Astrocyte (in vitro differentiated cells and primary cell): ENCODE results near the gene PPP1R14B. TPM values are rescaled to one million over a fixed set of nuclear protein-coding genes. Genes with fewer than 3 reads are reported as not detected.

Experiments used
- DNase-seq: peaks from one replicate; pipeline ENCODE4 v3.0.0-alpha.2; 2010; ENCODE audit warnings: low read depth
- FAIRE-seq: peaks from 2 replicates; lab custom pipeline; 2011; peaks lifted over from hg19 to GRCh38; lab: Jason Lieb, UNC
- H2AFZ ChIP-seq: 2 replicates; pipeline ENCODE4 v1.6.0; 2012; ENCODE audit warnings: low read depth, low read length, inconsistent platforms
- H3K27ac ChIP-seq: 2 replicates; pipeline ENCODE4 v1.5.1; 2011; ENCODE audit warnings: low read depth, low read length, inconsistent platforms
- H3K27me3 ChIP-seq: 2 replicates; pipeline ENCODE4 v1.6.0; 2011; ENCODE audit warnings: low read length, inconsistent platforms; ENCODE audit not compliant: insufficient read depth
- H3K36me3 ChIP-seq: 2 replicates; pipeline ENCODE4 v1.5.1; 2011; ENCODE audit warnings: low read length, inconsistent platforms; ENCODE audit not compliant: insufficient read depth
- H3K4me1 ChIP-seq: 2 replicates; pipeline ENCODE4 v1.5.1; 2011; ENCODE audit warnings: low read length, inconsistent platforms; ENCODE audit not compliant: insufficient read depth
- H3K4me2 ChIP-seq: 2 replicates; pipeline ENCODE4 v1.6.0; 2012; ENCODE audit warnings: low read length, inconsistent platforms
- H3K4me3 ChIP-seq: 2 replicates; pipeline ENCODE4 v1.5.1; 2011; ENCODE audit warnings: low read depth, mild to moderate bottlenecking, low read length, inconsistent platforms; ENCODE audit not compliant: insufficient read depth
- H3K79me2 ChIP-seq: 2 replicates; pipeline ENCODE4 v1.6.0; 2012; ENCODE audit warnings: mild to moderate bottlenecking, low read length, inconsistent platforms; ENCODE audit not compliant: insufficient read depth
- H3K9ac ChIP-seq: 2 replicates; pipeline ENCODE4 v1.6.0; 2012; ENCODE audit warnings: mild to moderate bottlenecking, low read length, inconsistent platforms
- H3K9me3 ChIP-seq: 2 replicates; pipeline ENCODE4 v1.5.1; 2012; ENCODE audit warnings: low read depth, mild to moderate bottlenecking, low read length, inconsistent platforms; ENCODE audit not compliant: insufficient read depth
- H4K20me1 ChIP-seq: 2 replicates; pipeline ENCODE4 v1.6.0; 2012; ENCODE audit warnings: low read length, inconsistent platforms; ENCODE audit not compliant: insufficient read depth
- H3K27ac Mint-ChIP-seq: one replicate; pipeline ENCODE4 v1.8.0; 2021; ENCODE audit warnings: mild to moderate bottlenecking, mixed read lengths; ENCODE audit not compliant: unreplicated experiment
- H3K27me3 Mint-ChIP-seq: one replicate; pipeline ENCODE4 v1.8.0; 2021; ENCODE audit warnings: low read depth, mixed read lengths; ENCODE audit not compliant: unreplicated experiment
- H3K36me3 Mint-ChIP-seq: one replicate; pipeline ENCODE4 v1.8.0; 2021; ENCODE audit warnings: low read depth, mixed read lengths; ENCODE audit not compliant: unreplicated experiment
- H3K4me1 Mint-ChIP-seq: one replicate; pipeline ENCODE4 v1.8.0; 2021; ENCODE audit warnings: low read depth, mixed read lengths; ENCODE audit not compliant: unreplicated experiment
- H3K4me3 Mint-ChIP-seq: one replicate; pipeline ENCODE4 v1.8.0; 2021; ENCODE audit warnings: mild to moderate bottlenecking, moderate library complexity, mixed read lengths; ENCODE audit not compliant: unreplicated experiment
- H3K9me3 Mint-ChIP-seq: one replicate; pipeline ENCODE4 v1.8.0; 2021; ENCODE audit warnings: mild to moderate bottlenecking, mixed read lengths; ENCODE audit not compliant: unreplicated experiment
- EZH2 ChIP-seq: IDR thresholded peaks from 2 replicates; pipeline ENCODE4 v1.6.1; 2012; ENCODE audit warnings: mild to moderate bottlenecking, low read length, inconsistent platforms; ENCODE audit not compliant: insufficient read depth
- total RNA-seq: library from RNA; stranded (reverse); gene quantifications from 2 replicates; pipeline ENCODE4 v1.2.1, GENCODE V29; 2021
- TF ChIP-seq, protein P1 (sequence below): IDR thresholded peaks from 2 replicates; pipeline ENCODE4 v1.5.1; 2011; ENCODE audit warnings: low read depth, mild to moderate bottlenecking, inconsistent platforms, low read length, moderate library complexity; ENCODE audit not compliant: insufficient read depth

Gene PPP1R14B
- total RNA-seq, 1 donor from 2014 or later, result 370 TPM

DNA sequence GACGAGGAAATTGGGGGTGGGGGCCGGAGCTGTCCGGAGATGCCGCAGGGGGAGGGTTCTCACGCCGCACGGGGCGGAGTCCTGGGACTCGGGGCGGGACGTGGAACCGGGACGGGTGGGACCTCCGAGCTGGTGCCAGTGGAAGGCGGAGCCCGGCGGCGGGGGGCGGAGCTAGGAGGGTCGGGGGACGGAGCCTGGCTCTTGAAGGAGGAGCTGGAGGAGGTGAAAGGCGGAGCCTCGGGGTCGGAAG, 5.6 kb downstream of the PPP1R14B start:
- H3K27me3 ChIP-seq, result no peaks in the 10 kb centered on the region
- Mint-ChIP-seq H3K36me3 (peaks cover 9% of the 10 kb centered on the region), H3K27ac (peak overlapping the region; percentile 26), H3K4me1 (peaks cover 18% of the 10 kb centered on the region), H3K27me3 (no peaks in the 10 kb centered on the region), H3K9me3 (no peaks in the 10 kb centered on the region), H3K4me3 (peak overlapping the region; percentile 91)
- peak overlapping the region; percentile 99 for H3K4me2 ChIP-seq
- DNase-seq, result no peak
- no peaks in the 10 kb centered on the region for H3K9me3 ChIP-seq
- H3K27ac ChIP-seq, result peak overlapping the region; percentile 94
- H3K79me2 ChIP-seq, result peaks cover 48% of the 10 kb centered on the region
- H3K4me3 ChIP-seq, result peak overlapping the region; percentile 84
- H3K4me1 ChIP-seq, result peaks cover 37% of the 10 kb centered on the region
- no peak for TF ChIP-seq EZH2
- TF ChIP-seq, protein P1, sequence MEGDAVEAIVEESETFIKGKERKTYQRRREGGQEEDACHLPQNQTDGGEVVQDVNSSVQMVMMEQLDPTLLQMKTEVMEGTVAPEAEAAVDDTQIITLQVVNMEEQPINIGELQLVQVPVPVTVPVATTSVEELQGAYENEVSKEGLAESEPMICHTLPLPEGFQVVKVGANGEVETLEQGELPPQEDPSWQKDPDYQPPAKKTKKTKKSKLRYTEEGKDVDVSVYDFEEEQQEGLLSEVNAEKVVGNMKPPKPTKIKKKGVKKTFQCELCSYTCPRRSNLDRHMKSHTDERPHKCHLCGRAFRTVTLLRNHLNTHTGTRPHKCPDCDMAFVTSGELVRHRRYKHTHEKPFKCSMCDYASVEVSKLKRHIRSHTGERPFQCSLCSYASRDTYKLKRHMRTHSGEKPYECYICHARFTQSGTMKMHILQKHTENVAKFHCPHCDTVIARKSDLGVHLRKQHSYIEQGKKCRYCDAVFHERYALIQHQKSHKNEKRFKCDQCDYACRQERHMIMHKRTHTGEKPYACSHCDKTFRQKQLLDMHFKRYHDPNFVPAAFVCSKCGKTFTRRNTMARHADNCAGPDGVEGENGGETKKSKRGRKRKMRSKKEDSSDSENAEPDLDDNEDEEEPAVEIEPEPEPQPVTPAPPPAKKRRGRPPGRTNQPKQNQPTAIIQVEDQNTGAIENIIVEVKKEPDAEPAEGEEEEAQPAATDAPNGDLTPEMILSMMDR, result no peak
- peaks cover 14% of the 10 kb centered on the region for H3K36me3 ChIP-seq
- no peak for FAIRE-seq
- H4K20me1 ChIP-seq, result peaks cover 28% of the 10 kb centered on the region
- peak overlapping the region; percentile 69 for H2AFZ ChIP-seq
- peak overlapping the region; percentile 88 for H3K9ac ChIP-seq

GRCh38 chr11:64240435-64241240, 6.1 kb downstream of the PPP1R14B start, which contains the start of gene FKBP2:
FKBP2 (plus strand) TSS chr11:64241095; CDS start chr11:64242388, 1,293 bp downstream.
- H3K4me3 Mint-ChIP-seq, result peak within 1 kb of the TSS; percentile 91
- H2AFZ ChIP-seq, result peak within 1 kb of the TSS; percentile 87

More at GRCh38 chr11:64240435-64241240, 6.1 kb downstream of the PPP1R14B start, which contains the start of gene FKBP2:
- Histone ChIP-seq H4K20me1 (peaks cover 33% of the 10 kb centered on the region), H3K4me3 (peak within 1 kb of the TSS; percentile 84), H3K79me2 (peaks cover 42% of the 10 kb centered on the region), H3K9me3 (no peaks in the 10 kb centered on the region), H3K27me3 (no peaks in the 10 kb centered on the region), H3K27ac (peak within 1 kb of the TSS; percentile 94), H3K4me1 (peaks cover 38% of the 10 kb centered on the region), H3K9ac (peak within 1 kb of the TSS; percentile 88), H3K36me3 (peaks cover 14% of the 10 kb centered on the region), H3K4me2 (peak within 1 kb of the TSS; percentile 99)
- DNase-seq (peak; percentile 86), FAIRE-seq (no peak)
- peaks cover 18% of the 10 kb centered on the region for H3K4me1 Mint-ChIP-seq
- TF ChIP-seq, protein P1, result no peak
- no peak for TF ChIP-seq EZH2
- H3K27ac Mint-ChIP-seq, result peak within 1 kb of the TSS; percentile 97
- H3K36me3 Mint-ChIP-seq, result peaks cover 9% of the 10 kb centered on the region
- no peaks in the 10 kb centered on the region for H3K27me3 Mint-ChIP-seq
- no peaks in the 10 kb centered on the region for H3K9me3 Mint-ChIP-seq
